ENCODE results near the gene PHETA1. TPM values are rescaled to one million over a fixed set of nuclear protein-coding genes. Genes with fewer than 3 reads are reported as not detected.

Gene PHETA1, protein sequence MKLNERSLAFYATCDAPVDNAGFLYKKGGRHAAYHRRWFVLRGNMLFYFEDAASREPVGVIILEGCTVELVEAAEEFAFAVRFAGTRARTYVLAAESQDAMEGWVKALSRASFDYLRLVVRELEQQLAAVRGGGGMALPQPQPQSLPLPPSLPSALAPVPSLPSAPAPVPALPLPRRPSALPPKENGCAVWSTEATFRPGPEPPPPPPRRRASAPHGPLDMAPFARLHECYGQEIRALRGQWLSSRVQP
- 3.7 and 7.2 TPM in 2 replicates for total RNA-seq

DNA sequence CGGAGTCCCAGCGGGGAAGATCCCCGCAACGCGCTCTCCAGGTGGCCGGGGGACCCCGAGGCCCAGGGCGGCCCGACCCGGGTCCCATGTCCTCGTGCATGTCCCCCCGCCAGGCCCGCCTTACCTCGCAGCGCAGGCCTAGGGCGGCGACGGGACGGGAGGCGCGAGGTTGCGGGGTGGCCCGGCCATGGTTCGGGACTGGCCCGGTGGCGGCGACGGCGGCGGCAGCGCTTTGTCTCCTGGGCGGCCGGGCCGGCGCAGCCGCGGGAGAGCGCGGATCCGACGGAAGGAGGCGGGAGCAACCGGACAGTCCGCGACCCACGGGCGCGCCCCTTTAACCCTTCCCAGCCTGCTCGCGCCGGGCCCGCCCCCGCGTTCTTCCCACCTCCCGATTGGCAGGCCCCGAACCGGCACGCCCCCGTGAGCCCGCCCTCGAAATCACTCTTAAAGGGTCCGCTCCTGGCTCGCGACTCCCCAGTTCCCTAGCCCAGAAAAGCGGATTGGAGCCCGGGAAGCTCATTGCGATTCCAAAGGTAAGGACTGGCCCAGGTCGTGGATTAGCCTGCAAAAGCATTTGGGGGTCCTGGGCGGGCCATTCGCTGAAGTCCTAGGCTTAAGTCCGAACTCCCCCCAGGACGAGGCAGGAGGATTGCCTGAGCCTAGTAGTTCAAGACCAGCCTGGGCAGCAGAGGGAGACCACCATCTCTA is at the start of gene PHETA1:
Gene PHETA1, minus strand, starts transcription at position 308 of the 708 bp plus-strand sequence. CDS start 5,668 bp downstream, outside the sequence.

DNA sequence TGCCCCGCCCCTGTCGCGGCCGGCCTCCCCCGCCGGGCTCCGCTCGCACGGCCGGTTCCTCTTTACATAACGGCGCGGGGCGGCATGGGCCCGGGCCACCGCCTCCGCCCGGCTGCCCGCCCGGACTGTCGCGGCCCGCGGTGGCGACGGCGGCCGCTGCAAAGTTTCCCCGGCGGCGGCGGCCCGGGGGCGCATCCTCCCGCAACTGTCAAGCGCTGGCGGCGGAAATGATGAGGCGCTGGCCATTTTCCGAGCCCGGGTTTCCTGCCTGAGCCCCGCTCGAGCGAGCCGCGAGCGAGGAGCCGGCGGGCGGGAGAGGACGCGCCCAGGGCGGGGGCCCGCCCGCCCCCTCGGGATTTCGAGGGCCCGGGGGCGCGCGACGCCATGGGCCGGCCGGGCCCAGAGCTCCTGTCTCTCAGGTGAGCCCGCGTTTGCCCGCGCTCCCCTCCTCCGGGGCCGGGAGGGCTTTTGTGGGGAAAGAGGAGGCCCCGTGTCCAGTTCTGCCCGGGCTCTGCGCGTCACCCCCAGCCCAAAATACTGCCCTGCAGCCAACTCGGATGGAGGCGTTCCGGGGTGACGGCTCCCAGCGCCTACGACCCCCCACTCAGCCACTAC is 37.1 kb upstream of the PHETA1 start, which contains the start of gene SH2B3:
Gene SH2B3, plus strand, starts transcription at position 65 of the 615 bp plus-strand sequence. CDS start 12,223 bp downstream, outside the sequence.

Small RNA genes lying within 50 kb of the gene (small RNA-seq; reads per million reads assigned to genes)
- gene RNA5SP373 = not detected

Other genes with a start within 250 kb of the PHETA1 start
- 37.1 and 151 TPM in 2 replicates for gene SH2B3, start 36.8 kb upstream of the PHETA1 start, total RNA-seq
- 30.5 and 48.7 TPM in 2 replicates for gene ATXN2, start 230.2 kb upstream of the PHETA1 start, total RNA-seq